CD4-positive, alpha-beta T cell treated with Interleukin-1 beta for 1 hour (primary cell): ENCODE results near the gene ARMC7.
"Not testable (repeated sequence)": the region's sequence is repeated elsewhere in the genome, so short reads cannot be mapped to it uniquely, and the experiment has no call there.

Experiments
- DNase-seq, 2 donors: peaks; one replicate each; pipeline ENCODE4 v3.0.0-alpha.2; 2020 to 2022

The ARMC7 gene

GRCh38 chr17:75155191-75155601, 45.4 kb downstream of the ARMC7 start:
- DNase-seq, result no peak

- DNase-seq, result not testable (repeated sequence)
Observed at GRCh38 chr17:75158480-75158879, 48.7 kb downstream of the ARMC7 start.

GRCh38 chr17:75159196-75160031, 49.6 kb downstream of the ARMC7 start:
- DNase-seq, result no peak

- DNase-seq, result no peak
Observed at GRCh38 chr17:75160211-75160610, 50.4 kb downstream of the ARMC7 start.

- no peak for DNase-seq
Observed at GRCh38 chr17:75163074-75163473, 53.3 kb downstream of the ARMC7 start.

- not testable (repeated sequence) for DNase-seq
Observed at GRCh38 chr17:75164606-75165005, 54.8 kb downstream of the ARMC7 start.

- DNase-seq, result no peak
Observed at GRCh38 chr17:75168998-75169397, 59.2 kb downstream of the ARMC7 start.

- no peak for DNase-seq
Observed at GRCh38 chr17:75173526-75173925, 63.8 kb downstream of the ARMC7 start.

GRCh38 chr17:75174996-75175395, 65.2 kb downstream of the ARMC7 start:
- no peak for DNase-seq

- DNase-seq, result no peak
Observed at GRCh38 chr17:75176625-75177024, 66.9 kb downstream of the ARMC7 start.

GRCh38 chr17:75178453-75178852, 68.7 kb downstream of the ARMC7 start:
- DNase-seq, result no peak
